GM12873 (cell line): ENCODE data around the gene UXS1.

ENCODE experiments used
- TF ChIP-seq, protein P1 (sequence below): IDR thresholded peaks from 2 replicates; pipeline ENCODE4 v1.5.1; 2012; ENCODE audit warnings: low read depth, mild to moderate bottlenecking, moderate library complexity, low read length, control low read depth; ENCODE audit not compliant: insufficient read depth; ENCODE audit errors: missing control alignments

UXS1 gene

DNA sequence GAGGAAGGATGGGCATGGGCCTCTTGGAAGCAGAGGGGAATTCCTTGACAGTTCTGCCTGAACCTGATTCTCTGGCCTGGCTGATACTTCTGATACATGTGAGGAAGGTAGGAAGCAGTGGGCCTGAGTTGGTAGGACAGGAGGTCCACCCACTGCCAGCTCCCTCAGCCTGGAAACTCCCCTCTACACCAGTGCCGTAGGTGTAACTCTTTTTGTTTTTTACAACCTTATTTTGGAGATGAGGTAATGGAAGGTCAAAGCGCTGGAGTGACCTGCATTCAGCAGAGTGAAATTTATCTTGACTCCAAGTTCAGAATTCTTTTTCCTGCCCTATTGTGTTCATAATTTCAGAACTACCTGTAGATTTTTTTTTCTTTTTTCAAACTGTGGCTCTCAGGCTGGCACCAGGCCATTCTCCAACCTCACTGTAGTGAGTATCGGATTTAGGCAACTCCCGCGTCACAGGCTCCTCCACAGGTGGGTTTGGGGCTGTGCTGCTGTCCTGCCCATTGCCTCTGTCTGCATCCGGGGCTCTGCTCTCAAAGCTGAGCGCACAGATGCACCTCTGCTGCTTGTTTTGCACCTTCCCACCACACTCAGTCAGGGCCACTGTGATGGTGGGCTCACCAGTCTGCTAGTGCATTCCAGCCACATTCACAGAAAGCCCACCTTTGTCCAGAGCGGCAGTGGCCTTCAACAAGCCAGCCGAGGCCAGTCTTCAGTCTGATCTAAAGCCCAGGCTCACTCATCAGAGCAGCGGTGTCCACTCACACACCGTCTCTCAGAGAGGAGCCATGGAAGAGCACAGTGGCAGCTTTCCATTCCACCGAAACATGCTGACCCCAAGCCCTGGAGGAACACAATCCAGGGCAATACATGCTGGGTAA lies 87.2 kb downstream of the UXS1 start:
- TF ChIP-seq, protein P1, sequence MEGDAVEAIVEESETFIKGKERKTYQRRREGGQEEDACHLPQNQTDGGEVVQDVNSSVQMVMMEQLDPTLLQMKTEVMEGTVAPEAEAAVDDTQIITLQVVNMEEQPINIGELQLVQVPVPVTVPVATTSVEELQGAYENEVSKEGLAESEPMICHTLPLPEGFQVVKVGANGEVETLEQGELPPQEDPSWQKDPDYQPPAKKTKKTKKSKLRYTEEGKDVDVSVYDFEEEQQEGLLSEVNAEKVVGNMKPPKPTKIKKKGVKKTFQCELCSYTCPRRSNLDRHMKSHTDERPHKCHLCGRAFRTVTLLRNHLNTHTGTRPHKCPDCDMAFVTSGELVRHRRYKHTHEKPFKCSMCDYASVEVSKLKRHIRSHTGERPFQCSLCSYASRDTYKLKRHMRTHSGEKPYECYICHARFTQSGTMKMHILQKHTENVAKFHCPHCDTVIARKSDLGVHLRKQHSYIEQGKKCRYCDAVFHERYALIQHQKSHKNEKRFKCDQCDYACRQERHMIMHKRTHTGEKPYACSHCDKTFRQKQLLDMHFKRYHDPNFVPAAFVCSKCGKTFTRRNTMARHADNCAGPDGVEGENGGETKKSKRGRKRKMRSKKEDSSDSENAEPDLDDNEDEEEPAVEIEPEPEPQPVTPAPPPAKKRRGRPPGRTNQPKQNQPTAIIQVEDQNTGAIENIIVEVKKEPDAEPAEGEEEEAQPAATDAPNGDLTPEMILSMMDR: no peak

DNA sequence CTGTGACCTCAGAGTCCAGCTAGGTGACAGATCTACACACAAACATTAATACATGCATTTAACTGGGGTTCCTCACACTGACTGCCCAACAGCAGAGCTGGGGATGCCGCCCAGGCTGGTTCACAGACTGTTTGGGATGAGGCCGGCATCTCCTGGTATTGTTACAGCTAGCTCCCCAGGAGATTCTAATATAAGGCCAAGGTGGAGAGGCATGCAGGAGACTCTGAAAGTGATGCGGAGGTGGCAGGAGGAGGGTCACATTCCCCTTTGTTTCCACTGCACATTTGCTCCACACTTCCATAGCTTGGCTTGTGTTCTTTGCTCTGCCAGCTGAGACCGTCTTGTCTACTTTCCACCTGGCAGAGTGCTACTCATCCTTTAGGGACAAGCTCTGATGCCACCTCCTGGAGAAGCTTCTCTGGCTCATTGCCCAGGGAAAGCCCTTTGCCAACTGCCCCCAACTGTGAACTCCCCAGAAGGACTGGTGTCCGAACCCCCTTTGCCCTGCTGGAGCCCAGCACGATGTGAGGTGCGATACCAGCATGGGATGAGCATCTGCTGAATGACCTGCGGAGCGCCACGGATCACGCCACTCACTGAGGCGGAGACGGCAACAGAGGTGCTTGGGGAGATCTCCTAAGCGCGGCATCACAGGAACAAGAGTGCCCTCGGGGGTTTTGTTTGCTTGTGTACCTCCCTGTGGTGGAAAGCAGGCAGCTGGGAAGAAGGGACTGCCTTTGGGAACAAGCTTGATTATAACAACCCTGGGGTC lies 88.8 kb downstream of the UXS1 start:
- TF ChIP-seq, protein P1: no peak

DNA sequence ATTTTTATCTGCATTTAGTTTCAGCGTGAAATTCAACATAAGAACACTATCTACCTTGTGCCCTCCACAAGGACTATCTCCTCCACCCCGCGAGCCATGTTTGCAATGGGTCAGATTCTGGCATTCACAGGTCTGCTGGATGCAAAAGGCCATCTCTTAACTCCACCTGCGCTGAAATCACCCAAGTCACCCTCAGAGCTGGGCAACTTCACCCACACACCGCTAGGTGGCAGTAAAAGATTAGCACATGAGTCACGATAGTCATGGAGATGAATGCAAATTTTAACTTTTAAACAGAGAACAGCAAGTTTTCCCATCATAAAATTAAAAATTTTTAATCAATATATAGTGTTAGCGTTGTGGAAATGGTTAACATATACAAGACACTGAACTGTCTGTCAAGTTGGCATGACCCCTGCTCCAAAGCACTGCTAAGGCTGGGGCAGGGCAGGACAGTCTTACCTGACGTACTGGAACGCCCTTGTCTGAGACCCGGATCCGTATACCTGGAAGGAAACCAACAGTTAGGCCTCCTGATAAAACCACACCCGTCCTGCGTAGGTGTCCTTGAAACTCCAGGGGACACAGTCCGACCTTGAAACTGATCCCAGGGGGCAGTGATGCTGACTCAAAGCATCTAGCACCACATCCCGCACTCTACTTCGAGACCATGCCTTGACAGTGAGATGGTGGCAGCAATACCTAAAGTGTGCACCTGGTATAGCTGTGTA lies 89.6 kb downstream of the UXS1 start:
- TF ChIP-seq, protein P1: peak; percentile 87

DNA sequence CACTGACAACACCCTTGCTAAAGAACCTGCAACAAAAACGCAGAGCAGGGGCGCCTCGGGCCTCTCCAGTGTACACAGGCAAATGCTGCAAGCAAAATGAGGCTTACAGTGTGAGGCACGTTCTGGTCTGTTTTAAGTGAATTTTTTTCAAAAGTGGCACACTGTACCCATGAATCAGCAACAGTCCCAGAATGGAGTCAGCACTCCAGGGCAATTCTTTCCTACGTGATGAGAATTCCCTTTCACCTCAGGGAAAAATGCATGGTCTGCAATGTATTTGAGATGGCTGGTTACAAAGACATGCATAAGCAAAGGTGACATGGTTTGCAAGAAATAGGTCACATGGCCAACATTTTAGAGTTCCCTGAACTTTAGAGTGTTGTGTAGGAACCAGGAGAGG lies 94.4 kb downstream of the UXS1 start:
- TF ChIP-seq, protein P1: no peak

DNA sequence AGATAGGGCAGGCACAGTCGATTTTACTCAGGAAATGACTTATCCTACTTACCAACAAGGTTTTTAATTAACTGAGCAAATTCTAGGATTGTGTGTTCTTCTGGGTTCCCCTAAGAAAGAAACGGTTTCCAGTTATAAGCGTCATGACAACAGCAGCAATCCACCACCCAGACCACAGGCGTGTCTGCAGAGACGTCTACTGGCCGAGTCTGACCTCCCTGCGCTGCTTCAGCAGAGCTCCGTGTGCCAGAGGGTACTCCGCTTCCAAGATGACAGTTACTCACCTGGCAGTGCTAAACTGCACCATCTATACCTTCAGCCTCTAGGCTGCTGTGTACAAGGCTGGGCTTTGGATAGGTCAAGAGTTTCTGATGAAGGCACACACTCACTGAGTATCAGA lies 95.4 kb downstream of the UXS1 start:
- TF ChIP-seq, protein P1: no peak

DNA sequence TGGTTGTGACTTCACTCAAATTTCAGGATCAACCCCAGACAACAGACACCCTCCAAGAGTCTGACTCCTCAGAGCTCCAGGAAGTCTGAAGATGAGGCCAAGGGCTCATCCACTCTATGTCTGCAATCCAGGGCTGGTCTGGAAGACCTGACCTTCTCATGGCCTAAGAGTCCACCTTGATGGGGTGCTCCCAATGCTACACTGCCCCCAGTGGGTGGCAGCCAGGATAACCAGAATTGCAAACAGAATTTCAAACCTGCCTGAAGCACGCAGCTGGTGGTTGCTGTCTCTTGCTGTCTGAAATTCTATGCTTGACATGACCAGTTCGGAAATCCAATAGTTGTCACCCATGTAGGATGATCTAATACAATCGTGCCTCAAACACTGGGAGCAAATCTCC lies 96.0 kb downstream of the UXS1 start:
- TF ChIP-seq, protein P1: peak; percentile 42
